Kidney epithelial cell (primary cell): ENCODE results near the gene BRSK1. TPM values are rescaled to one million over a fixed set of nuclear protein-coding genes. Genes with fewer than 3 reads are reported as not detected.

Experiments used
- DNase-seq: peaks from one replicate; pipeline ENCODE4 v3.0.0-alpha.2; 2010; ENCODE audit warnings: low read depth
- H3K27me3 ChIP-seq: 2 replicates; pipeline ENCODE4 v1.6.0; 2011; ENCODE audit warnings: low read length; ENCODE audit not compliant: control insufficient read depth, insufficient read depth
- H3K36me3 ChIP-seq: 2 replicates; pipeline ENCODE4 v1.5.1; 2011; ENCODE audit warnings: low read length; ENCODE audit not compliant: control insufficient read depth, insufficient read depth
- H3K4me3 ChIP-seq: 2 replicates; pipeline ENCODE4 v1.5.1; 2011; ENCODE audit warnings: low read depth, mild to moderate bottlenecking, control low read depth, low read length
- CTCF ChIP-seq: IDR thresholded peaks from 2 replicates; pipeline ENCODE4 v1.5.1; 2011; ENCODE audit warnings: mild to moderate bottlenecking, moderate library complexity, low read length, control low read depth, inconsistent platforms; ENCODE audit not compliant: insufficient read depth, poor library complexity, severe bottlenecking
- total RNA-seq: library from RNA; depleted of rRNA; stranded (reverse); fragments of >200 nt; gene quantifications from 2 replicates; pipeline ENCODE4 v1.2.3, GENCODE V29; 2015

BRSK1 gene
- total RNA-seq, 1 donor from 2014 or later: 6.0 TPM

GRCh38 chr19:55241935-55242464 lies 41.8 kb upstream of the BRSK1 start:
- H3K36me3 ChIP-seq: peaks cover 9% of the 10 kb centered on the region
- no peak overlapping the region for H3K4me3 ChIP-seq
- no peaks in the 10 kb centered on the region for H3K27me3 ChIP-seq
- no peak for DNase-seq
- TF ChIP-seq CTCF: no peak

- peaks cover 9% of the 10 kb centered on the region for H3K36me3 ChIP-seq
Measured at GRCh38 chr19:55242517-55242916, 41.3 kb upstream of the BRSK1 start.

GRCh38 chr19:55244004-55244680 lies 39.7 kb upstream of the BRSK1 start:
- no peak for DNase-seq
- Histone ChIP-seq H3K36me3 (peaks cover 6% of the 10 kb centered on the region), H3K27me3 (no peaks in the 10 kb centered on the region), H3K4me3 (no peak overlapping the region)
- TF ChIP-seq CTCF: no peak

More at GRCh38 chr19:55242517-55242916, 41.3 kb upstream of the BRSK1 start:
- H3K4me3 ChIP-seq: no peak overlapping the region
- DNase-seq: no peak
- H3K27me3 ChIP-seq: no peaks in the 10 kb centered on the region
- TF ChIP-seq CTCF: no peak

- Histone ChIP-seq H3K36me3 (peaks cover 6% of the 10 kb centered on the region), H3K27me3 (no peaks in the 10 kb centered on the region), H3K4me3 (no peak overlapping the region)
- DNase-seq: no peak
- no peak for TF ChIP-seq CTCF
Measured at GRCh38 chr19:55245236-55245904, 38.4 kb upstream of the BRSK1 start.

- no peaks in the 10 kb centered on the region for H3K27me3 ChIP-seq
- H3K4me3 ChIP-seq: no peak overlapping the region
- DNase-seq: no peak
- peaks cover 4% of the 10 kb centered on the region for H3K36me3 ChIP-seq
- TF ChIP-seq CTCF: no peak
Measured at GRCh38 chr19:55246462-55247451, 37.0 kb upstream of the BRSK1 start.
